Keratinocyte (primary cell): ENCODE results near the gene ALLC. TPM values are rescaled to one million over a fixed set of nuclear protein-coding genes. Genes with fewer than 3 reads are reported as not detected.

Source experiments
- DNase-seq: peaks from one replicate; pipeline ENCODE4 v3.0.0-alpha.2; 2011; ENCODE audit warnings: low read depth, missing footprints, low spot score
- FAIRE-seq: peaks from 2 replicates; lab custom pipeline; 2011; peaks lifted over from hg19 to GRCh38; lab: Jason Lieb, UNC
- H2AFZ ChIP-seq: 2 replicates; pipeline ENCODE4 v1.6.0; 2012; ENCODE audit warnings: low read length, control low read depth, inconsistent platforms; ENCODE audit not compliant: control insufficient read depth
- H3K27ac ChIP-seq: 2 replicates; pipeline ENCODE4 v1.5.1; 2011; ENCODE audit warnings: low read length; ENCODE audit not compliant: control insufficient read depth, insufficient read depth
- H3K27me3 ChIP-seq: 3 replicates; pipeline ENCODE4 v1.6.0; 2011; ENCODE audit warnings: low read length; ENCODE audit not compliant: control insufficient read depth, insufficient read depth; ENCODE audit errors: extremely low read depth
- H3K36me3 ChIP-seq, 2 experiments: 2 replicates in 1 of 2; 3 replicates in 1 of 2; pipeline ENCODE4 v1.5.1; 2011; ENCODE audit warnings: low read length in 2 of 2, mild to moderate bottlenecking in 1 of 2; ENCODE audit not compliant: control insufficient read depth in 2 of 2, insufficient read depth in 2 of 2; ENCODE audit errors: extremely low read depth in 1 of 2
- H3K4me1 ChIP-seq: 3 replicates; pipeline ENCODE4 v1.5.1; 2011; ENCODE audit warnings: low read length; ENCODE audit not compliant: control insufficient read depth, insufficient read depth; ENCODE audit errors: extremely low read depth
- H3K4me2 ChIP-seq: 3 replicates; pipeline ENCODE4 v1.6.0; 2011; ENCODE audit warnings: low read depth, low read length; ENCODE audit not compliant: control insufficient read depth, insufficient read depth; ENCODE audit errors: extremely low read depth
- H3K4me3 ChIP-seq, 3 experiments: fragments of 200-600 bp in 1 of 3; sonication (generic) in 1 of 3; 2 replicates in 2 of 3; 3 replicates in 1 of 3; pipeline ENCODE4 v1.5.1; 2011 to 2016; ENCODE audit warnings: low read length in 3 of 3, mild to moderate bottlenecking in 3 of 3, control low read depth in 2 of 3, inconsistent platforms in 1 of 3, low read depth in 1 of 3, mixed read lengths in 1 of 3, mixed run types in 1 of 3, moderate library complexity in 1 of 3; ENCODE audit not compliant: control insufficient read depth in 2 of 3, insufficient read depth in 2 of 3; ENCODE audit errors: extremely low read depth in 1 of 3
- H3K79me2 ChIP-seq: 2 replicates; pipeline ENCODE4 v1.6.0; 2012; ENCODE audit warnings: low read length; ENCODE audit not compliant: control insufficient read depth, insufficient read depth
- H3K9ac ChIP-seq: 3 replicates; pipeline ENCODE4 v1.6.0; 2011; ENCODE audit warnings: low read length; ENCODE audit not compliant: control insufficient read depth, insufficient read depth; ENCODE audit errors: extremely low read depth
- H3K9me1 ChIP-seq: 3 replicates; pipeline ENCODE4 v1.6.0; 2011; ENCODE audit warnings: low read length; ENCODE audit not compliant: control insufficient read depth, insufficient read depth; ENCODE audit errors: extremely low read depth
- H3K9me3 ChIP-seq: 2 replicates; pipeline ENCODE4 v1.5.1; 2012; ENCODE audit warnings: low read depth, low read length; ENCODE audit not compliant: control insufficient read depth
- H4K20me1 ChIP-seq: 3 replicates; pipeline ENCODE4 v1.6.0; 2011; ENCODE audit warnings: low read length; ENCODE audit not compliant: control insufficient read depth, insufficient read depth; ENCODE audit errors: extremely low read depth
- EZH2 ChIP-seq: IDR thresholded peaks from one replicate; pipeline ENCODE4 v1.6.1; 2012; ENCODE audit warnings: inconsistent platforms, mild to moderate bottlenecking, low read length, moderate library complexity
- dilution Hi-C: fragments of 300-500 bp; cut with MboI; formaldehyde crosslinking; loops from one replicate; pipeline ENCODE4 v1.7.0; 2020; ENCODE audit warnings: low sequenced_read_pairs; ENCODE audit not compliant: extremely low pct_ligation_motif_present
- polyA plus RNA-seq, 5 experiments: library from polyadenylated mRNA; depleted of rRNA in 3 of 5; stranded (reverse) in 3 of 5; stranded (forward) in 1 of 5; unstranded in 1 of 5; fragments of >200 nt; gene quantifications; 1 replicate in 1 of 5; 2 replicates in 3 of 5; 3 replicates in 1 of 5; pipeline versions ENCODE4 v1.2.1 to v1.2.3, GENCODE V29; 2011 to 2012; ENCODE audit warnings: missing spikeins in 2 of 5, low read depth in 1 of 5, low replicate concordance in 1 of 5
- TF ChIP-seq, protein P1 (sequence below), 3 experiments: IDR thresholded peaks in 1 of 3; conservative IDR thresholded peaks in 1 of 3; optimal IDR thresholded peaks in 1 of 3; 2 replicates in 2 of 3; 3 replicates in 1 of 3; pipeline versions ENCODE3 to v1.5.1; 2011; ENCODE audit warnings: low read length in 3 of 3, mild to moderate bottlenecking in 3 of 3, moderate library complexity in 2 of 3, control low read depth in 1 of 3, inconsistent platforms in 1 of 3; ENCODE audit not compliant: insufficient read depth in 2 of 3; ENCODE audit errors: extremely low read depth in 1 of 3

Gene ALLC
- polyA plus RNA-seq, 1 donor (not counting 4 experiments of a cell fraction or from before 2014, with no cell fraction given), result not detected

DNA sequence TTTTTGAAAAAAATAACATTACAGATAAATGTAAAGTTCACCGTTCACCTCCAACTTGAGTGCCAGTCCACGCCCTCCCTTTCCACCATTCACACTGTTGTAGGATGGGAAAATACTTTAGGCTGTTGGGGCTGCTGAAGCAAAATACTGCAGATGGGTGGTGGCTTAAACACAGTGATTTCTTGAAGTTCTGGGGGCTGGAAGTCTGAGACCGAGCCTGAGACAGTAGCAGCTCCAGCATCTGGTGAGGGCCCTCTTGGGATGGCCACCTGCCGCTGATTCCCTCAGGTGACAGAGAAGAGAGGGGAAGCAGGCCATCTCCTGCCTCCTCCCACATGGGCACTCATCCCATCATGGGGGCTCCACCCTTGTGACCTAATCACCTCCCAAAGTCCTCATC, 17.7 kb downstream of the ALLC start:
- Histone ChIP-seq H3K4me3 (no peak overlapping the region), H3K4me2 (no peak overlapping the region), H3K9me3 (no peaks in the 10 kb centered on the region), H2AFZ (no peak overlapping the region), H4K20me1 (no peaks in the 10 kb centered on the region), H3K27me3 (no peaks in the 10 kb centered on the region), H3K9ac (no peak overlapping the region), H3K36me3 (no peaks in the 10 kb centered on the region), H3K4me1 (no peaks in the 10 kb centered on the region), H3K9me1 (no peaks in the 10 kb centered on the region), H3K79me2 (no peaks in the 10 kb centered on the region), H3K27ac (no peak overlapping the region)
- dilution Hi-C loops, result no loop called here
- TF ChIP-seq EZH2, result no peak
- TF ChIP-seq, protein P1, sequence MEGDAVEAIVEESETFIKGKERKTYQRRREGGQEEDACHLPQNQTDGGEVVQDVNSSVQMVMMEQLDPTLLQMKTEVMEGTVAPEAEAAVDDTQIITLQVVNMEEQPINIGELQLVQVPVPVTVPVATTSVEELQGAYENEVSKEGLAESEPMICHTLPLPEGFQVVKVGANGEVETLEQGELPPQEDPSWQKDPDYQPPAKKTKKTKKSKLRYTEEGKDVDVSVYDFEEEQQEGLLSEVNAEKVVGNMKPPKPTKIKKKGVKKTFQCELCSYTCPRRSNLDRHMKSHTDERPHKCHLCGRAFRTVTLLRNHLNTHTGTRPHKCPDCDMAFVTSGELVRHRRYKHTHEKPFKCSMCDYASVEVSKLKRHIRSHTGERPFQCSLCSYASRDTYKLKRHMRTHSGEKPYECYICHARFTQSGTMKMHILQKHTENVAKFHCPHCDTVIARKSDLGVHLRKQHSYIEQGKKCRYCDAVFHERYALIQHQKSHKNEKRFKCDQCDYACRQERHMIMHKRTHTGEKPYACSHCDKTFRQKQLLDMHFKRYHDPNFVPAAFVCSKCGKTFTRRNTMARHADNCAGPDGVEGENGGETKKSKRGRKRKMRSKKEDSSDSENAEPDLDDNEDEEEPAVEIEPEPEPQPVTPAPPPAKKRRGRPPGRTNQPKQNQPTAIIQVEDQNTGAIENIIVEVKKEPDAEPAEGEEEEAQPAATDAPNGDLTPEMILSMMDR (optimal IDR thresholded peaks at IDR 0.05 in 1 of 3, IDR thresholded peaks at IDR 0.05 in 1 of 3, conservative IDR thresholded peaks at IDR 0.05 in 1 of 3; ENCODE audit: extremely low read depth in 1 of 3, insufficient read depth in 2 of 3, low read length in 3 of 3), result no peak
- FAIRE-seq (no peak), DNase-seq (no peak)

DNA sequence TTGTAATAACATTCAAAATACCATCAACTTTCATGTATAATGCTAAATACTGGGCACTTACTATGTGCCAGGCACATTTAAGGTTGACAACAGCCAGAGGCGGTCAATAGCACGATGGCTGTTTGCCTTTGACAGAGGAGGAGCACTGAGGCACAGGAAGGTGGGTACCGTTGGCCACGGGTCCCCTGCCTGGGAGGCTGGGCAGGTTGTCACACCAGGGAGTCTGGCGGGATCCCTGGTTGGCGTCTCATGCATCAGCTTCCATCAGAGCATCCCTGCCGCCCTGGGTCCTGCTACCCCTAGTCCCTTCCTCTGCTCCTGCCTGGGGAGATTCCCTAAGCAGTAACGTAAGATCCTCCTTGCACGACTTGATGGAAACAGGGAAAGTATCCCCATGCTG, 19.4 kb downstream of the ALLC start:
- H3K9me1 ChIP-seq, result no peaks in the 10 kb centered on the region
- dilution Hi-C loops, result no loop called here
- FAIRE-seq, result no peak

More for the DNA sequence above, 19.4 kb downstream of the ALLC start:
- Histone ChIP-seq H3K36me3 (no peaks in the 10 kb centered on the region), H2AFZ (no peak overlapping the region), H3K9me3 (no peaks in the 10 kb centered on the region), H3K4me2 (no peak overlapping the region), H3K9ac (no peak overlapping the region), H3K79me2 (no peaks in the 10 kb centered on the region), H3K27me3 (no peaks in the 10 kb centered on the region), H3K27ac (no peak overlapping the region), H3K4me1 (no peaks in the 10 kb centered on the region), H3K4me3 (no peak overlapping the region), H4K20me1 (no peaks in the 10 kb centered on the region)
- no peak for DNase-seq
- TF ChIP-seq EZH2, result no peak
- TF ChIP-seq, protein P1 (optimal IDR thresholded peaks at IDR 0.05 in 1 of 3, IDR thresholded peaks at IDR 0.05 in 1 of 3, conservative IDR thresholded peaks at IDR 0.05 in 1 of 3; ENCODE audit: extremely low read depth in 1 of 3, insufficient read depth in 2 of 3, low read length in 3 of 3), result no peak
